Measurements from ENCODE around the gene NRM.
A peak's percentile ranks its signal among the peaks of the same experiment; 100 is the strongest.

DNA sequence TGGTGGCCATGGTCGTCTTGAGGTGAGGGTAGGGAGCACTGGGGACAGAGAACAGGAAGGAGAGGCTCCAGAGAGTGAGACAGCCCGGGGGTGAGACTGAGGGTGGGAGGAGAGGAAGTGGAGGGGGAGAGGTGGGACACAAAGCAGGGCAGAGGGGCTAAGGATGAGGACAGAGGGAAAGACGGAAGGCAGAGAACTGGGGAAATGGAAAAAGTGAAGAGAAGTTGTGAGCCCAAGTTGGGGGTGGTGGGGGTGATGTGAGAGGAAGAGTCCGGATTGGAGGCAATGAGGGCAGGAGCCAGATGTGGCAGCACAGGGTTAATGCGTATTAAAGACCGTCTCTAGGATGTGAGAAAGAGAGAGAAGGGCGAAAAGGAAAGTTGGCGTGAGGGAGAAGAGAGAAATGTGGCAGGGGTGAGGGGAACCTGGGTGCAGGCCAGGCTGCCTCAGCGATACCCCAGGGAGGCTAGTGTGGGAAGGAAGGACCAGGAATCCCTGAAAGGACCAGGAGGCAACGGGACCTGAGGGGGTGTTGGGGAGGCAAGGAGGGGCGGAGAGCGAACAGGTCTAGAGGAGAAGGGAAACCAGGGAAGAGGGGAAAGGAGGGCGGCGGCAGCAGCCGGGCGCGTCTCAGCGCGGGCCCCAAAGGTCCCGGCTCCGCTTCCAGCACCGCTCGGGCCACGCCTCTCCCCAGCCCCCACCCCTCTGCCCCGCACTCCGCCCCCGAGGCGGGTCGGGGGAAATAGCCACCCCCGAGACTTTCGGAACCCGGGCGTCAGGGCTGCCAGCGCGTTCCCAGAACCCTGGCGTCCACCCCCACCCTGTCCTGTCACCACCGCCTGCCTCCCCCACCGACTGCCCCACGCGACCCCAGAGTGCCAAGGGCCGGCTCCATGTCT, 4.5 kb downstream of the NRM start, which contains the start of gene PPP1R18:
- no peak for TF ChIP-seq CTCF (IDR thresholded peaks at IDR 0.05)
- TF ChIP-seq POLR2A (IDR thresholded peaks at IDR 0.05), result peak in 1 of 2 donors; percentile 51
- TF ChIP-seq POLR2AphosphoS5 (IDR thresholded peaks at IDR 0.05; ENCODE audit: insufficient read depth in 1 of 2, low read depth in 1 of 2), result peak in 1 of 2 donors; percentile 71
